ENCODE data around the gene SHISA4.
"Not testable (repeated sequence)": the region's sequence is repeated elsewhere in the genome, so short reads cannot be mapped to it uniquely, and the experiment has no call there.

The SHISA4 gene, protein sequence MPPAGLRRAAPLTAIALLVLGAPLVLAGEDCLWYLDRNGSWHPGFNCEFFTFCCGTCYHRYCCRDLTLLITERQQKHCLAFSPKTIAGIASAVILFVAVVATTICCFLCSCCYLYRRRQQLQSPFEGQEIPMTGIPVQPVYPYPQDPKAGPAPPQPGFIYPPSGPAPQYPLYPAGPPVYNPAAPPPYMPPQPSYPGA

DNA sequence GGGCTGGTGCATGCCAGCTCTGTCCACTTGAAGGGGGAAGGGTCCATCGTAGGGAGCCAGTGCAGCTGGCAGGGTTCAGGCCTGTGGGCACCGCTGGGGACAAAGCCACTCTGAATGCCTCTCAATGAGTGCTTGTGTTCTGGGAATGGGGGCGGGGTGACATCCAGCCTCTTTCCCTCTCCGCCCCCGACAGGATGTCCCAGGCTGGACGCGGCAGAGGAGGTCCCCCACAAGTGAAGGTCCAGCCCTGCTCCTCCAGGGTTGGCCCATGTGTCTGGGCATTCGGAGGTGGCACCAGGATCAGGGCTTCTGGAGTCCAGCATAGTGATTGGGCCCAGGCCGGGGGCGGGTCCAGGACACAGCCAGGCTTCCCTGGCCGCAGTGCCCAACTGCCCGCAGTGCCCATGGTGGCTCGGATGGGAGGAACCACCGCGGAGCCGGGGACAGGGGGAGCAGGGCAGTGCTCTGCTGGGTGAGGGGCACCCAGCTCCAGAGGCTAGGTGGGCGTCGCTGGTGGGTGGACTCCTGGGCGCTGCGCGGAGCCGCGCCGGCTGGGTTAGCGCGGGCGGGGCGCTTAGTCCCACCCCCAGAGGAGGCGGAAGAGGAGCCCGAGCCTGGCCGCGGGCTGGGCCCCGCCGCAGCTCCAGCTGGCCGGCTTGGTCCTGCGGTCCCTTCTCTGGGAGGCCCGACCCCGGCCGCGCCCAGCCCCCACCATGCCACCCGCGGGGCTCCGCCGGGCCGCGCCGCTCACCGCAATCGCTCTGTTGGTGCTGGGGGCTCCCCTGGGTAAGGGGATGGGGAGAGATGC lies at the start of gene SHISA4:
SHISA4 (plus strand) TSS at position 617 of the 808 bp plus-strand sequence; CDS start at position 714, 97 bp downstream.
- in situ Hi-C loops (cut with HindIII; ENCODE audit: low sequenced_read_pairs) = no loop called here

DNA sequence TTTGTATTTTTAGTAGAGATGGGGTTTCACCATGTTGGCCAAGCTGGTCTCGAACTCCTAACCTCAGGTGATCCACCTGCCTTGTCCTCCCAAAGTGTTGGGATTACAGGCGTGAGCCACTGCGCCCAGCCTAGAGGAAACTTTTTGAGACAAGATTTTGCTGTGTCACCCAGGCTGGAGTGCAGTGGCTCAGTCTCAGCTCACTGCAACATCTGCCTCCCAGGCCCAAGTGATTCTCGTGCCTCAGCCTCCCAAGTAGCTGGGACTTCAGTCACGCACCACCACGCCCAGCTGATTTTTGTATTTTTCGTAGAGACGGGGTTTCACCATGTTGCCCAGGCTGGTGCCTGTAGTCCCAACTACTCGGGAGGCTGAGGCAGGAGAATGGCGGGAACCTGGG lies 49.6 kb upstream of the SHISA4 start:
- in situ Hi-C loops (cut with HindIII; ENCODE audit: low sequenced_read_pairs) = not testable (repeated sequence)

DNA sequence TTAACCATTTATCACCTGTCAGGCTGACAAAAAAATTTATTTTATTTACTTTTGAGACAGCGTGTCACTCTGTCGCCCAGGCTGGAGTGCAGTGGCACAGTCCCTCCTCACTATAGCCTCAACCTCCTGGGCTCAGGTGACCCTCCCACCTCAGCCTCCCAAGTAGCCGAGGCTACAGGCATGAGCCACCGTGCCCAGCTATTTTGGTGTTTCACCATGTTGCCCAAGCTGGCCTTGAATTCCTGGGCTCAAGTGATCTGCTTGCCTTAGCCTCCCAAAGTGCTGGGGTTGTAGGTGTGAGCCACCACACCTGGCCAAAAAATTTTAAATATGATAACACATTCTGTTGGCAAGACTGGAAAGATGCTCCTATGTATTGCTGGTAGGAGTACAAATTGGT lies 48.6 kb upstream of the SHISA4 start:
- in situ Hi-C loops (cut with HindIII; ENCODE audit: low sequenced_read_pairs) = no loop called here

DNA sequence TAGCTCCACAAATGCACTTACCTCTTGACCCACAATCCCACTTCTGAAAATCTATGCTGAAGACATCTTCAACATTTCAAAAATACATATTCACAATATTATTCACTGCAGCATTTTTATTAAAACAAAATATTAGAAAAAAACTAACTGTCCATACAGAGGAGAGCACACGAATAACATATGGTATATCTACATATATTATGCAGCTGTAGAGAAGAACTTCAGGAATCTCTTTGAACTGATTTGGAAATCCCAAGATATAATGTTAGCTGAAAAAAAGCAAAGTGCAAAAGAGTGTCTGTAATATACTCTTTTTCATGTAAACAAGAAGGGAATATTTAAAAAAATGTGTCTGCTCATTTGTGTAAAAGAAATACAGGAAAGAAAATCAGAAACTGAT lies 48.2 kb upstream of the SHISA4 start:
- in situ Hi-C loops (cut with HindIII; ENCODE audit: low sequenced_read_pairs) = no loop called here

DNA sequence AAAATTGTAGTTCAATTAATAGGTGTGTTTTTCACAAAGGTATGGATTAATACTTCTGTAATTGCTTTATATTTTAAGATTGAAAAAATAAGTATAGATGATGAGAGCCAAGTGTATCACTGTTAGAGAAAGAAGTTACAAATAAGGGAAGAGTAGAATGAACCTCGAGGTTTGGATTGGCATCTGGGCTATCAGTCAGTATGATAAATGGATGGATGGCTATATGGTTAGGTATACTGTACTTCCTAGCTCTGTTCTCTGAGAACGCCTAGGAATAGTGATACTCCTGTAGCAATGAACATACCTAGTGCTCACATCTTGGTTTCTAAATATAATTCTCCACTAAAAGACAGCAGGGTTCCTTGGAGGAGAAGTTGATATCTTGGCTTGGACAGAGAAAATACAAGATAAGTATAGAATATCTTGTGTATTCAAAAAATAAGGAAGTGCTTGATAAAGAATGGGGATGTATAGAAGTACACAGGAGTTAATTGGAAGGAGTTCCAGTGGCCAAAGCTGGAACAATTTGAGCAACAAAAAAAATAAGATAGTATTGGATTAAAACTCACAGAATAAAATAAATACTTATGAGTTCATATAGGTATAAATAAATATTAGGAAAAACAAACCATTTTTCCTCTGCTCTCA lies 47.3 kb upstream of the SHISA4 start:
- in situ Hi-C loops (cut with HindIII; ENCODE audit: low sequenced_read_pairs) = no loop called here

DNA sequence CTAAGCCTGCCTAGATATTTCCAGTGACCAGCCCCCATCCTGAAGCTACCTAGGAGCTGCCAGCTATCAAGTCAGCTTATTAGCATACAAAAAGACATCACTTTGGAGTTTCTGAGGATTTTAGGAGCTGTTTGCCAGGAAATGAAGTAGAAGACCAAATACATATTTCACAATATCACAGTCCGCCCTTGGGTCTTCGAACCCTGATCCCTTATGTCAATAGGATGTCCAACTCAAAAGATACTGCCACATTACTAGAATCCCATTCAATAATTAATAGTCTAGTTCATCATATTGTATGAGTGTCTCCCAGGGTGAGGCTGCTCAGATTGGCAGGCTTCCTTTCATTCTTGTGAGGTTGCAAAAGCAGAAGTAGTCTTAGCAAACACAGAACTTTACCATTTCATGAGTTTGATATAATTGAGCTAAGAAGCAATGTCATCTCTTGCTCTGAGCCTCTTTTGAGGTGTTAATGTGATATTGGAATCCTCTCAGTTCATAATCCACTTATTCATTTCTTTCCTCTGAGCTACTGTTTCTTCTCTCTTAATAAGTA lies 46.1 kb upstream of the SHISA4 start:
- in situ Hi-C loops (cut with HindIII; ENCODE audit: low sequenced_read_pairs) = no loop called here

DNA sequence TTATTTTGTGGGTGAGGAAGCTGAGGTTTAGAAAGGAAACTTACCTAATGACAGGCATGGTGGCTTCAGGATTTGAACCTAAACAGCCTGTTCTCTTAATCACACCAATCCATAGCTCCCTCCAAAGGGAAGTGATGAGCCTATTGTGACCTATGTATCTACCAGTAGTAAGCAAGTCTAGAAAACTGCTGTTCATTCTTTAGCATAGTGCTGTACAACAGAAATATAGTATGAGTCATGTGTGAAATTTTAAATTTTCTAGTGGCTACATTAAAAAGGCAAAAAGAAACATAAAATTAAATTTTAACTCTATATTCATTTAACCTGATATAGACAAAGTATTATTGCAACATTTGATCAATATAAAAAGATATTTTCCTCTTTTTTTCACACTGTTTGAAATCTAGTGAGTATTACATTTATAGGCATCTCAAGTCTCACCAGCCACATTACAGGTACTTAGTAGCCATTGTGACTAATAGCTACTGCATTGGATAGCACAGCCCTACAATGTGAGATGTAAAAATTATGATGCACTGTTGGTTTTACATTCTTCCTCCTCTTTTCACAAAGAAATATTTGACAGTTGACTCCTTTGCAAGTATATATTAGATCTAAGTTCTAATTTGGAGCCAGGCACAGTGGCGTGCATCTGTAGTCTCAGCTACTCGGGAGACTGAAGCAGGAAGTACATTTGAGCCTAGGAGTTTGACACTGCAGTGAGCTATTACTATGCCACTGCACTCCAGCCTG lies 43.2 kb upstream of the SHISA4 start:
- in situ Hi-C loops (cut with HindIII; ENCODE audit: low sequenced_read_pairs) = no loop called here

DNA sequence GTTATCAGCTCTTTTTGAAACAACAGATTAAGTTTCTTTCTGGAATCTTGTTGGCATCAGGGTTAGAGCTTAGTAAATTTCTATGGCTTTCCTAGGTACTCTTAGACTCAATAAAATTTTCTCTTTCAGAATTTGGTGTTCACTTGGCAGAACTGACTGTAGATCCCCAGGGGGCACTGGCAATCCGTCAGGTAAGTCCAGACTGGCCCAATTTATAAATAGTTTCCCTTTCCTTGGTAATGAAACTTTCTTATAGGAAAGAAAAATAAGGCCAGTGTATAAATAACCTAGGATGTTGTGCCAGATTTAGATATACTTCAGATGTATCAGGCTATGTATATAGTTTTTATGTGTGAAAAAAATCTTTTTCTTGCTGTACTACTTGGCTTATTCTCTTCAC lies 41.5 kb upstream of the SHISA4 start:
- in situ Hi-C loops (cut with HindIII; ENCODE audit: low sequenced_read_pairs) = no loop called here

DNA sequence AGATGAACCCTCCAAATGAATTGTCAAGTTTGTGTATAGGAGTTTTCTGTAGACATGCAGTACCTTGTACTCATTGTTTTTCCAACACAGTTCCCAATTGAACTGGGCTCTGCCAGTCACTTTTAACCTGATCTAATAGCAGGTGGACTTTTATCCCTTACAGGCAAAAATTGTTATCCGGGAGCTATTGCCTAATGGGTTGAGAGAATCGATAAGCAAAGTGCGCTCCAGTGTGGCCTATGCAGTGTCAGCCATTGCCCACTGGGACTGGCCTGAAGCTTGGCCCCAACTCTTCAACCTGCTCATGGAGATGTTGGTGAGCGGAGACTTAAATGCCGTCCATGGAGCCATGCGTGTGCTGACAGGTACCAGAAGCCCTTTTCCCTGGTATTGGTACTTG lies 40.5 kb upstream of the SHISA4 start:
- in situ Hi-C loops (cut with HindIII; ENCODE audit: low sequenced_read_pairs) = no loop called here

DNA sequence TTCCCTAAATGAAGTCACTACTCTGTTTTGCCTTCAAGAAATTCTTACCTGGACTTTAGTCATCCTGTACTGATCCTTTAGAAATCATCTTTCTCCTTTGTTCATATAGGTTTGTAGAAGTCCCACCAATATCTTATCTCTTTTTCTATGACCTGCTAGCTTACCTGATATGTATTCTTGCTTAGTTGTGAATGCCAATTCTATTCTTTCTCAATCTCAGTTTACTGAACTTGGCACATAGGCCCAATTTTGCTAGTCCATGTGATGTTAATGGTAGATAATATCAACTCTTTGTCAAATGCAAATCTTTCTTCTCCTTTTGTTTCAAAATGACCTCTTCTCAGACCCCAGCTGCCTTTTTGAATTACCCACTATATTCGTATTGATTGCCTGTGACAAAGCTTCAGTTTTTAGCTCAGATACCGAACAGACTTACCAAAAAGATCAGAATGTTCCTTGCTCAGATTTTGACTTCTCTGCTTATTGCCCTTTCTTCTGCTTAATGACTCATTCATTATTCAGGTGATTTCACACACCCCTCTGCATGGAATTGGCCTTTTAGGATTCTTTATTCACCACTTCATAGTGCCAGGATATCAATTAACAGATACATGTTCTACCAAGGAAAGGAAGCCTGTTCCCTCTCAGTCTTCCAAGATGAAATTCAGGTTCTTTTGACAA lies 39.2 kb upstream of the SHISA4 start:
- in situ Hi-C loops (cut with HindIII; ENCODE audit: low sequenced_read_pairs) = no loop called here

DNA sequence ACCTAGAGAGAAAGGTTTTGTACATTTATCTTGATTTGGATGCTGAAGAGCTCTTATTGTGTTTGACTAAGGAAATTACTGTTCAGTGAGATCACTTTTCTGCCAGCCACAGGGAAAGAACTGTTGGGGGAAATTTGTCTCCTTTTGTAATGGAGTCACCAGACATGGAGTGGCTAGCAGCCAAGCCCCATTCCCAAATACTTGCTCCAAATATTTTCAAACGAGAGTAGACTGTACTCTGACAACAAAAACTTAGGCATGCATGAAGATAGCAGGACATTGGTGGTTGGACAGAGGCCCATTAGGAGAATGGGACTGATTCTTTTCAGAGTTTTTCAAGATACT lies 38.7 kb upstream of the SHISA4 start:
- in situ Hi-C loops (cut with HindIII; ENCODE audit: low sequenced_read_pairs) = no loop called here

DNA sequence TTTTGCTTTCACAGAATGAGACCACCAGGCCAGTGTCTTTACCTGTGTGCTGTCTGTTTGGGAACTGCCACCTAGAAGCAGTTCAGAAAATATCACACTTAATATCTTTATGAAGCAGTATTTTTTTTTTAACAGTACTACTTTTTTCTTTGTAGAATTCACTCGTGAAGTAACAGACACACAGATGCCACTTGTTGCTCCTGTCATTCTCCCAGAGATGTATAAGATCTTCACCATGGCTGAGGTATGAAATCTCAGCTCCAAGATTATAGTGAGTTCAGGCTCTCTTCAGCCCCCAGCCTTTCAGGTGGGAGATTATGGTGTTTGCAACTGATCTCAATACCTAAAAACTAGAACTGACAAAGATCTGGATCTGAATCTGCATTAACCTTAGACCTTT lies 36.7 kb upstream of the SHISA4 start:
- in situ Hi-C loops (cut with HindIII; ENCODE audit: low sequenced_read_pairs) = no loop called here

DNA sequence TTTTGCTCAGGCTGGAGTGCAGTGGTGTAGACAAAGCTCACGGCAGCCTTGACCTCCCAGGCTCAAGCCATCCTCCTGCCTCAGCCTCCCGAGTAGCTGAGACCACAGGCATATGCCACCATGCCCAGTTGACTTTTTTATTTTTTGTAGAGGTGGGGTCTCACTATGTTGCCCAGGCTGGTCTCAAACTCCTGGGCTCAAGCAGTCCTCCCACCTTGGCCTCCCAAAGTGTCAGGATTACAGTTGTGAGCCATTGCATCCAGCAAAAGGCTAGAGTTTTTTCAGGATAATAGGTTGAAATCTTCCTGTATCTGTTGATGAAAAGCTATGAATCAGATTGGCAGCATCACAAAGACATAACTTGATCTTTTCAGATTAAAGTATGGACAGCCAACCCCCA lies 32.0 kb upstream of the SHISA4 start:
- in situ Hi-C loops (cut with HindIII; ENCODE audit: low sequenced_read_pairs) = not testable (repeated sequence)

DNA sequence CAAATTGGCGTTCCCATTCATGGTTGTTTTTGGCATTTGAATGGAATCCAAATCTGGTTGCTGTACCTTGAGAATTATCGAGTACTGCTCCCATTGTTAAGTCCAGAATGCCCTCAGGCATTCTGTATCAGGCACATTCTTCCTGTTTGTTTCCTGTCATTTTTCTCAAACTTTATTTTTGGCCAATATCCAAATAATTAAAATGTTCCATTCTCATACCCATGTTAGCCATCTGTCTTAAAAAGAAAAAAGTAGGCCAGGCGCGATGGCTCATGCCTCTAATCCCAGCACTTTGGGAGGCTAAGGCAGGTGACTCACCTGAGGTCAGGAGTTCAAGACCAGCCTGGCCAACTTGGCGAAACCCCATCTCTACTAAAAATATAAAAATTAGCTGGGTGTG lies 29.3 kb upstream of the SHISA4 start:
- in situ Hi-C loops (cut with HindIII; ENCODE audit: low sequenced_read_pairs) = no loop called here

DNA sequence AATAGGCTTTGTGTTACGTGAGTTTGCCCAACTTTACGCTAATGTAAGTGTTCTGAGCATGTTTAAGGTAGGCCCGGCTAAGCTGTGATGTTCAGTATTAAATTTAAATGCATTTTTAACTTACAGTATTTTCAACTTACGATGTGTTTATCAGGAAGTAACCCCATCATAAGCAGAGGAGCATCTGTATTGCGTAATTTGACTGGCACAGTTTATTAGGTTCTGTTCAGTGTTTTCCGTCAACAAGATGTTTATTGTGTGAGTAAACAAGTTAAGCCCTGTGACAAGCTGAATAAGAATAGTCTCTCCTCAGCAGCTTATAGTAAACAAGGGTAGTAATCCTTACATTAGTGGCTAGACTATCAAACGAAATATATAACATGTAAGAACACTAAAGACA lies 27.2 kb upstream of the SHISA4 start:
- in situ Hi-C loops (cut with HindIII; ENCODE audit: low sequenced_read_pairs) = no loop called here

DNA sequence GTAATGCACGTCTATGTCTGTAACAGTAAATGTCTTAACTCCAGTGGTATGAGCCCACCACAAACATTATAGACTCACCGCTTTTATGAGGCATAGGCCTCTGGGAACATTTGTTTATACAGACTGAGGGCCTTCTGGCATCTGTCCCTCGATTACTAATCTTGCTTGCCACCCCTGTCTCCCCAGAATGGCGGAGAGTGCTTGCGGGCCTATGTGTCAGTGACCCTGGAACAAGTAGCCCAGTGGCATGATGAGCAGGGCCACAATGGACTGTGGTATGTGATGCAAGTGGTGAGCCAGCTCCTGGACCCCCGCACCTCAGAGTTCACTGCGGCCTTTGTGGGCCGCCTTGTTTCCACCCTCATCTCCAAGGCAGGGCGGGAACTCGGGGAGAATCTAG lies 18.3 kb upstream of the SHISA4 start:
- in situ Hi-C loops (cut with HindIII; ENCODE audit: low sequenced_read_pairs) = no loop called here

DNA sequence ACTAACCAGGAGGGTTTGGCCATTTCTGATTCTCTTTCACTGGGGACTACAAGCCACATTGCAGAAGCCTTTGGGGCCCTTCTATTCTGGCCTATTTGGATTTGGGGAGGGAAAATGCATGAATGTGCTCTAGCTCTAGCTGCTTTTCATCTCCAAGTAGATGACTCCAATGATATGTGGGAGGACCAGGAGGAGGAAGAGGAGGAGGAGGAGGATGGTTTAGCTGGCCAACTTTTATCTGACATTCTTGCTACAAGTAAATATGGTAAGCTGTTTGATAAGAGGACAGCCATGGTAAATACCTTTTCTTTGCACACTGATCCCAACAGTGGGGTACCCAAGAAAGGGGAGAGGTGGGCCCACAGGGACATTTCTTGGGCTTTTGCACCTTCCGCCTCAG lies 14.0 kb upstream of the SHISA4 start:
- in situ Hi-C loops (cut with HindIII; ENCODE audit: low sequenced_read_pairs) = no loop called here

DNA sequence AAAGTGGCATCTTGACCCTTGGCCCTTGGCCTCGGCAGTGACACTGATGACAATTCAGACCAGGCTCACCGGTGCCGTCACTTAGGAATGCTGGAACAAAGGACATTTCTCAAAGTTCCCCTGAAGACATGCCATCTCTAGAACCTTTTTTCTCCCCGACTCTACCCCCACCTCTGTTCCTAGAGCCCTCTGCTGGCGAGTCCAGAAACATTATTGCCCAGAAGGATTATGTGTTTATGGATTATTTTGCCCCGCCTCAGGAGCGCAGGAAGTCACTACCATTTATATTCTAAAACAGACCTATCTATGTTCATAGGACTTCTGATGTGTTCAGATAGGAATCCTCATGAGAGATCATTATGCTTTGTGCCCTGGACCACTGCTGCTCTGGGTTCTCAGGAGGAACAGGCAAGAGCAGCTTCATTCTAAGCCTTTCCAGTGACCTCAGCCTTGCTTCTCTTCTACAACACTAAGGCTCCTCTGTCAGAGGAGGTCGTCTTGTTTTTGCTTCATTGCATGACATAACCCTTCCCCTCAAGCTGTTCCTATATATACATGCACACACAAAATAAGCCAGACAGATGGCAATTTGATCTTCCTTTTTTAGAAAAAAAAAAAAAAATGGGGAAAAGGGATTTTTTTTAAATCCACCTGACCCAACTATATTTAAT lies 12.4 kb upstream of the SHISA4 start:
- in situ Hi-C loops (cut with HindIII; ENCODE audit: low sequenced_read_pairs) = no loop called here

DNA sequence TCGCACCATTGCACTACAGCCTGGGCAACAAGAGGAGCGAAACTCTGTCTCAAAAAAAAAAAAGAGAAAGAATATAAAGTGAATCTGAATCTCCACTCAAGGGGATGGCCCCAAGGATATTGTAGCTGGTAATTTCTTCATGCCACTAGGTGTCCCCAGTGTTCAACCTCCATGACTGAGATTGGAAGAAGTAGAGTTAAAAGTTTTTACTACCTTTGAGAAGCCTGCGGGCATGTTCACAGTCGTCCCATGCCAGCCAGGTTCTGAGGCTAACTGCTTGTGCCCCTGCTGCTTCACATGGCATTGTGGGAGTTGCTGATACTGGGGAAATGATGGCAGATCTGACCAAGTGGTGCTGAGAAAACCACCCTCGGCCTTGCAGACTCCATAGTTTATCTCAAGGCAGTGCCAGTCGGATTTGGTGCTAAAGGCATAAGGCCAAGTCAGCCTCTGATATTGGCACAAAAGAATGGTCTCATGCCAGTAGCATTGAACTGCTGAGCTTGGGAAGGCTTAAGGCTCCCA lies 10.8 kb upstream of the SHISA4 start:
- in situ Hi-C loops (cut with HindIII; ENCODE audit: low sequenced_read_pairs) = no loop called here
